ENCODE measurements around the gene ATP2A2.
A peak's percentile ranks its signal among the peaks of the same experiment; 100 is the strongest.

ATP2A2 gene

GRCh38 chr12:110304061-110304551 lies 23.1 kb downstream of the ATP2A2 start:
- Mint-ChIP-seq H3K4me3 (no peak overlapping the region), H3K36me3 (peaks cover 20% of the 10 kb centered on the region), H3K9me3 (ENCODE audit: low read depth) (no peaks in the 10 kb centered on the region), H3K4me1 (ENCODE audit: low read depth) (peaks cover 57% of the 10 kb centered on the region), H3K27ac (no peak overlapping the region), H3K27me3 (no peaks in the 10 kb centered on the region)

- Mint-ChIP-seq H3K36me3 (peaks cover 15% of the 10 kb centered on the region), H3K27ac (no peak overlapping the region), H3K4me1 (ENCODE audit: low read depth) (peaks cover 49% of the 10 kb centered on the region), H3K9me3 (ENCODE audit: low read depth) (no peaks in the 10 kb centered on the region), H3K27me3 (no peaks in the 10 kb centered on the region), H3K4me3 (peak overlapping the region; percentile 35)
These were observed 26.3 kb downstream of the ATP2A2 start for GRCh38 chr12:110307372-110307771.

- Mint-ChIP-seq H3K4me3 (no peak overlapping the region), H3K36me3 (peaks cover 8% of the 10 kb centered on the region), H3K9me3 (ENCODE audit: low read depth) (no peaks in the 10 kb centered on the region), H3K4me1 (ENCODE audit: low read depth) (peaks cover 50% of the 10 kb centered on the region), H3K27ac (no peak overlapping the region), H3K27me3 (no peaks in the 10 kb centered on the region)
These were observed 29.7 kb downstream of the ATP2A2 start for GRCh38 chr12:110310763-110311162.

- peak overlapping the region; percentile 28 for H3K27ac Mint-ChIP-seq
- H3K4me1 Mint-ChIP-seq (ENCODE audit: low read depth) = peaks cover 52% of the 10 kb centered on the region
- no peaks in the 10 kb centered on the region for H3K9me3 Mint-ChIP-seq (ENCODE audit: low read depth)
- no peak overlapping the region for H3K4me3 Mint-ChIP-seq
- no peaks in the 10 kb centered on the region for H3K27me3 Mint-ChIP-seq
- peaks cover 7% of the 10 kb centered on the region for H3K36me3 Mint-ChIP-seq
These were observed 30.9 kb downstream of the ATP2A2 start for GRCh38 chr12:110311903-110312302.

GRCh38 chr12:110312581-110313360 lies 31.7 kb downstream of the ATP2A2 start:
- Mint-ChIP-seq H3K9me3 (ENCODE audit: low read depth) (no peaks in the 10 kb centered on the region), H3K27ac (peak overlapping the region; percentile 34), H3K36me3 (peaks cover 7% of the 10 kb centered on the region), H3K27me3 (no peaks in the 10 kb centered on the region), H3K4me3 (no peak overlapping the region), H3K4me1 (ENCODE audit: low read depth) (peaks cover 48% of the 10 kb centered on the region)

GRCh38 chr12:110314308-110314707 lies 33.3 kb downstream of the ATP2A2 start:
- Mint-ChIP-seq H3K4me3 (no peak overlapping the region), H3K27me3 (no peaks in the 10 kb centered on the region), H3K27ac (no peak overlapping the region), H3K9me3 (ENCODE audit: low read depth) (no peaks in the 10 kb centered on the region), H3K4me1 (ENCODE audit: low read depth) (peaks cover 39% of the 10 kb centered on the region), H3K36me3 (peaks cover 2% of the 10 kb centered on the region)

- Mint-ChIP-seq H3K36me3 (peaks cover 2% of the 10 kb centered on the region), H3K4me3 (no peak overlapping the region), H3K27ac (no peak overlapping the region), H3K27me3 (no peaks in the 10 kb centered on the region), H3K9me3 (ENCODE audit: low read depth) (no peaks in the 10 kb centered on the region), H3K4me1 (ENCODE audit: low read depth) (peaks cover 39% of the 10 kb centered on the region)
These were observed 35.8 kb downstream of the ATP2A2 start for GRCh38 chr12:110316861-110317260.

- Mint-ChIP-seq H3K9me3 (ENCODE audit: low read depth) (no peaks in the 10 kb centered on the region), H3K27ac (no peak overlapping the region), H3K36me3 (peaks cover 2% of the 10 kb centered on the region), H3K4me3 (no peak overlapping the region), H3K27me3 (no peaks in the 10 kb centered on the region), H3K4me1 (ENCODE audit: low read depth) (peaks cover 28% of the 10 kb centered on the region)
These were observed 36.9 kb downstream of the ATP2A2 start for GRCh38 chr12:110317911-110318310.

- Mint-ChIP-seq H3K4me1 (ENCODE audit: low read depth) (peaks cover 18% of the 10 kb centered on the region), H3K4me3 (no peak overlapping the region), H3K27ac (no peak overlapping the region), H3K27me3 (no peaks in the 10 kb centered on the region), H3K36me3 (peaks cover 2% of the 10 kb centered on the region), H3K9me3 (ENCODE audit: low read depth) (no peaks in the 10 kb centered on the region)
These were observed 39.5 kb downstream of the ATP2A2 start for GRCh38 chr12:110320550-110320949.

GRCh38 chr12:110329710-110330109 lies 48.7 kb downstream of the ATP2A2 start:
- no peak overlapping the region for H3K27ac Mint-ChIP-seq
- no peaks in the 10 kb centered on the region for H3K9me3 Mint-ChIP-seq (ENCODE audit: low read depth)
- peaks cover 10% of the 10 kb centered on the region for H3K4me1 Mint-ChIP-seq (ENCODE audit: low read depth)
- H3K36me3 Mint-ChIP-seq = peaks cover 17% of the 10 kb centered on the region
- H3K27me3 Mint-ChIP-seq = no peaks in the 10 kb centered on the region
- no peak overlapping the region for H3K4me3 Mint-ChIP-seq

- Mint-ChIP-seq H3K36me3 (peaks cover 17% of the 10 kb centered on the region), H3K9me3 (ENCODE audit: low read depth) (no peaks in the 10 kb centered on the region), H3K27me3 (no peaks in the 10 kb centered on the region), H3K27ac (no peak overlapping the region), H3K4me3 (no peak overlapping the region), H3K4me1 (ENCODE audit: low read depth) (peaks cover 10% of the 10 kb centered on the region)
These were observed 49.1 kb downstream of the ATP2A2 start for GRCh38 chr12:110330124-110330523.

- no peaks in the 10 kb centered on the region for H3K27me3 Mint-ChIP-seq
- H3K27ac Mint-ChIP-seq = no peak overlapping the region
- peaks cover 17% of the 10 kb centered on the region for H3K36me3 Mint-ChIP-seq
- H3K9me3 Mint-ChIP-seq (ENCODE audit: low read depth) = no peaks in the 10 kb centered on the region
- H3K4me1 Mint-ChIP-seq (ENCODE audit: low read depth) = peaks cover 10% of the 10 kb centered on the region
- no peak overlapping the region for H3K4me3 Mint-ChIP-seq
These were observed 49.5 kb downstream of the ATP2A2 start for GRCh38 chr12:110330544-110330943.

GRCh38 chr12:110333201-110333600 lies 52.2 kb downstream of the ATP2A2 start:
- Mint-ChIP-seq H3K4me1 (ENCODE audit: low read depth) (peaks cover 8% of the 10 kb centered on the region), H3K36me3 (peaks cover 15% of the 10 kb centered on the region), H3K9me3 (ENCODE audit: low read depth) (no peaks in the 10 kb centered on the region), H3K27ac (no peak overlapping the region), H3K27me3 (no peaks in the 10 kb centered on the region), H3K4me3 (no peak overlapping the region)

GRCh38 chr12:110335481-110336045 lies 54.5 kb downstream of the ATP2A2 start:
- H3K27me3 Mint-ChIP-seq = no peaks in the 10 kb centered on the region
- no peaks in the 10 kb centered on the region for H3K9me3 Mint-ChIP-seq (ENCODE audit: low read depth)
- peaks cover 4% of the 10 kb centered on the region for H3K4me1 Mint-ChIP-seq (ENCODE audit: low read depth)
- no peak overlapping the region for H3K27ac Mint-ChIP-seq
- no peak overlapping the region for H3K4me3 Mint-ChIP-seq
- H3K36me3 Mint-ChIP-seq = peaks cover 9% of the 10 kb centered on the region

GRCh38 chr12:110337912-110338710 lies 57.1 kb downstream of the ATP2A2 start:
- Mint-ChIP-seq H3K36me3 (peaks cover 4% of the 10 kb centered on the region), H3K4me1 (ENCODE audit: low read depth) (no peaks in the 10 kb centered on the region), H3K9me3 (ENCODE audit: low read depth) (no peaks in the 10 kb centered on the region), H3K4me3 (no peak overlapping the region), H3K27ac (no peak overlapping the region), H3K27me3 (no peaks in the 10 kb centered on the region)

Data from activated naive CD8-positive, alpha-beta T cell (primary cell).